Stimulated activated naive CD8-positive, alpha-beta T cell treated with anti-CD3 and anti-CD28 coated beads, Interleukin-15, Interleukin-2, amounts not matched to agents 100 U/mL and 50 U/mL, for 24 hours (primary cell): ENCODE results near the gene IFITM10.
A peak's percentile ranks its signal among the peaks of the same experiment; 100 is the strongest.

Experiments
- ATAC-seq: fragments of 150-1000 bp; cut with Tn5 transposase; one replicate; pipeline ENCODE4 v1.10.0; 2021
- DNase-seq: peaks from one replicate; pipeline ENCODE4 v3.0.0; 2021

IFITM10 gene

GRCh38 chr11:1714908-1715885, 35.2 kb downstream of the IFITM10 start:
- ATAC-seq (no peak), DNase-seq (no peak)

DNA sequence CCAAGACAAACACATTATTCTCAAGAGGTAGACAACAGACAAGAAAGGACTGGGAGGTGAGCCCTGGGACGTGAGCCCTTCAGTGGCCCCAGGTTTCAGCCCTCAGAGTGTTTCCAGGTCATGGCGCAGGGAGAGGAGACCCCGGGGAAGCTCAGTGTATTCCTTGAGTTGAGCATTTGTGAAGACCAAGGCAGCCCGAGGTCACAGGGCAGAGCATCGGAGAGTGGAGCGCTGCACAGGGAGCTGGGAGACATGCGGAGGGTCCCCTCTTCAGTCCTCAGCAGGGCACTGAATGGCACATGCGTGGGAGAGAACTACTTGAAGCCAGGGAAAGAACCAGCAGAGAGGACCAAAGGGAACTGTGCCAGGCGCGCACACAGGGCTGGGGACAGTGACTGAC, 41.7 kb downstream of the IFITM10 start:
- DNase-seq (no peak), ATAC-seq (no peak)

DNA sequence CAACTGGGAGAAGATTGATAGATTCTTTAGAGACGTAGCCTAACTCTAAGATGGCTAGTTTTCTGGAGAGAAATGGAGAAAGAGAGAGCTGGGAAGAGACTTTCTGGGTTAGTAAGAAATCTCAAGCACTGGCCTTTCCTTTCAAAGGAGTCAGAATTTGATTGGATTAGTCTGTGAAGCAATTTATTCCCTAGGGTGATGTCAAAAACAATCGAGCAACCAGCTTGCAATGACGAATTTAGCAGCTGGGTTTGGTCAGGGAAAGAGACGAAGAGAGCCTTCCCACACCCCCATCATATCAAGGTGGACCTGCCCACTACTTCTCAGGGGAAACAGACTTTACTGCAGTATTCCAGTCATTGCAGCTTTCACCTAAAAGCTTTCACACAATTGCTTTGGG, 42.6 kb downstream of the IFITM10 start:
- DNase-seq, result no peak
- ATAC-seq, result no peak

- ATAC-seq, result no peak
- DNase-seq, result peak; percentile 52
Observed at GRCh38 chr11:1706634-1707400, 43.6 kb downstream of the IFITM10 start.

GRCh38 chr11:1705126-1706052, 45.0 kb downstream of the IFITM10 start:
- no peak for DNase-seq
- peak; percentile 50 for ATAC-seq

DNA sequence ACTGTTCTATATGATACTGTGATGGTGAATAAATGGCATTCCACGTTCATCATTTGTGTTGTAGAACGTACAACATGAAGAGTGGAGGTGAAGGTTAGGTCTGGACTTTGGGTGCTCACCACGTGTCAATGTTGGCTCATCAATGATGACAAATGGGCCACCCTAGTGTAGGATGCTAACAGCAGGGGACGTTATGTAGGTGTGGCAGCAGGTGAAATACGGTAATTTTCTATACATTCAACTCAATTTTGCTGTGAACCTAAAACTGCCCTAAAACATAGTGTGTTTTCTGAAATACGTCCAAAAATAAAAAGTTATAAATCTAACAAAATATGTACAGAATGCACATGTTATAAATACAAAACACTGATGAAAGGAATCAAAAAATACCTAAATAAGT, 47.2 kb downstream of the IFITM10 start:
- ATAC-seq, result no peak
- no peak for DNase-seq

DNA sequence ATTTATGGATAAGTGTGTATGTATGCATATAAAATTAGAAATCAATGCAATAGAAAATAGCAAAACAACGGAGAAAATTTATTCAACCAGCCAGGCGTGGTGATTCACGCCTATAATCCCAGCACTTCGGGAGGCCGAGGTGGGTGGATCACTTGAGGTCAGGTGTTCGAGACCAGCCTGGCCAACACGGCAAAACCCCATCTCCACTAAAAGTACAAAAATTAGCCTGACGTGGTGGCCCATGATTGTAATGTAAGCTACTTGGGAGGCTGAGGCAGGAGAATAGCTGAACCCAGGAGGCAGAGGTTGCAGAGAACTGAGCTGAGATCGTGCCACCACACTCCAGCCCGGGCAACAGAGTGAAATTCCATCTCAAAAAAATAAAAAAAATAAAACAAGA, 47.9 kb downstream of the IFITM10 start:
- no peak for DNase-seq
- ATAC-seq, result no peak

DNA sequence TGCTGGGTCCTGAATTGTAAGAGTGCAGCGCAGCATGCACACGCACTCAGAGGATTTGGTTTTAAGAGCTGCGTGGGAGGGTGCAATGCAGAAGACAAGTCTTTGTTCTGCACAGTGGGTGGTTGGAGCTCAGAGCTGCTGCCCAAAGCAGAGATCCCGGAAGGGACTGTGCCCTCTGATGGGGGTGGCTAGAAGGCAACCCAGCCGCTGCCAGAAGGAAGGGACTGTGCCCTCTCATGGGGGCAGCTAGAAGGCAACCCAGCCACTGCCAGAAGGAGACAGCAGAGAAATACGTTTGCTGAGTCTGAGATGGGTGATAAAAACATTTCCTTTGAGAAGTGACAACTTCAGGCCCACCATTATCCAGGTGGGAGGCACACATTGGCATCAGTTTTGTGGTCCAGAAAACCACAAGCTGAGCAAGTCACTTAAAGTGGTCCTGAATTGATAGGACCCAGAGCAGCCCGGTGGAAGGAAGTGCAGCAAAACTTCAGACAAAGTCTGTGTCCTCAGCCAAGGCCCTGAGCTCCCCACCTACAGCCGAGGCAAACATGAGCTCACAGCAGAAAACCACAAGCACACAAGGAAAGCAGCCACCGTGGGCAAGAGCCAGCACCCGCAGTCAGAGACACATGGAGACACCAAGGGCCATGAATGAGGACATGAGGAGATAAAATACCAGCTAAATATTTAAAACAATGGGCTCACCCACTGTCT, 49.1 kb downstream of the IFITM10 start:
- ATAC-seq, result peak; percentile 80
- DNase-seq, result peak; percentile 48

GRCh38 chr11:1699771-1700170, 50.6 kb downstream of the IFITM10 start:
- no peak for DNase-seq
- no peak for ATAC-seq

- no peak for ATAC-seq
- DNase-seq, result no peak
Observed at GRCh38 chr11:1696608-1697570, 53.5 kb downstream of the IFITM10 start, which contains the start of gene KRTAP5-6. TSS of gene KRTAP5-6 (plus strand) at chr11:1697195. CDS start at chr11:1697246, 51 bp downstream.

DNA sequence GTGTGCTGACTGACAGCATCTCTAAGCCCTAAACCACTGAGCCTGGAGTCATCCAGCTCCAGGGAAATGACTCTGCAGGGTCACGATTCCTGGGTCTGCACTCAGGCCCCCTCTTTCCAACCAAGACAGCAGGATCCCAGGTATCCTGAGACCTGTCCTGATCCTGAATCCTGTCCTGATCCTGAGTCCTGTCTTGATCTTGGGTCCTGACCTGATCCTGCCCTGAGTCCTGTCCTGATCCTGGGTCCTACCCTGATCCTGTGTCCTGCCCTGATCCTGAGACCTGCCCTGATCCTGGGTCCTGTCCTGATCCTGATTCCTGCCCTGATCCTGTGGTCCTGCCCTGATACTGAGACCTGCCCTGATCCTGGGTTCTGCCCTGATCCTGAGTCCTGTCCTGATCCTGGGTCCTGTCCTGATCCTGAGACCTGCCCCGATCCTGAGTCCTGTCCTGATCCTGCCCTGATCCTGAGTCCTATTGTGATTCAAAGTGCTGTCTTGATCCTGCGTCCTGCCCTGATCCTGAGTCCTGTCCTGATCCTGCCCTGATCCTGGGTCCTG, 54.8 kb downstream of the IFITM10 start:
- ATAC-seq, result no peak
- no peak for DNase-seq

DNA sequence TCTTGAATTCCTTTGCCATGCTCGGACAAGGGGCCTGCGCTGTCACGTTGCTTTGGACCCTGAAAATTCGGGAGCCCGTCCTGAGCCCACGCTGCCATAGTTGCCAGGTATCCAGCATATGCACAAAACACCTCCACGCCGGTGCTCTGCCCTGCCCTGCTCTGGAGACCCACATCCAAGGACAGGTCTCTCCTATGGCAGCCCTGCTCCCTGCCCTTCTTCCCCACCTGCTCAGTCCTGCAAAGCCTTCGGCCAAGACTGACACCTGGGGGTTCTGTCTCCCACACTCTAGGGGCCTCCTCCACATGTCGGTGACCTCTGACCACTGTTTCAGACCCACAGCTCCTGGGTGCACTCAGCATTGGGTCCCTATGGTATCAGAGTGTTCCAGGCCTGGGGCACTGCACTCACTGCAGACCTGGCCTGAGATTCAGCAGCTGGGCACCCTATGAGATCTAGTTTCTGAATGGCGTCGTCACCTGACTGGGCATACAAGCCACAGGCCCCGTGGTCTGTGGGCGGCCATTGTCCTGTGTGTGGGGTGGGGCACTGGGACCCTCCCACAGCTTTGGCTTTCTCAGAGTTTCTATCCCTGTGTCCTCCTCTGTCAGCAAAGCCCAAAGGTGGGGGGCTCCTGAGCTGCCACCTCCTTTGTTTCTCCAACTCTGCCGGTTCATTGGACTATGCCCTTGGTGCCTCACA, 55.4 kb downstream of the IFITM10 start:
- ATAC-seq, result no peak
- no peak for DNase-seq

- ATAC-seq (peak; percentile 84), DNase-seq (peak; percentile 91)
Observed at GRCh38 chr11:1694064-1694845, 56.1 kb downstream of the IFITM10 start.

- ATAC-seq (peak; percentile 30), DNase-seq (peak; percentile 87)
Observed at GRCh38 chr11:1693327-1694063, 56.9 kb downstream of the IFITM10 start.

DNA sequence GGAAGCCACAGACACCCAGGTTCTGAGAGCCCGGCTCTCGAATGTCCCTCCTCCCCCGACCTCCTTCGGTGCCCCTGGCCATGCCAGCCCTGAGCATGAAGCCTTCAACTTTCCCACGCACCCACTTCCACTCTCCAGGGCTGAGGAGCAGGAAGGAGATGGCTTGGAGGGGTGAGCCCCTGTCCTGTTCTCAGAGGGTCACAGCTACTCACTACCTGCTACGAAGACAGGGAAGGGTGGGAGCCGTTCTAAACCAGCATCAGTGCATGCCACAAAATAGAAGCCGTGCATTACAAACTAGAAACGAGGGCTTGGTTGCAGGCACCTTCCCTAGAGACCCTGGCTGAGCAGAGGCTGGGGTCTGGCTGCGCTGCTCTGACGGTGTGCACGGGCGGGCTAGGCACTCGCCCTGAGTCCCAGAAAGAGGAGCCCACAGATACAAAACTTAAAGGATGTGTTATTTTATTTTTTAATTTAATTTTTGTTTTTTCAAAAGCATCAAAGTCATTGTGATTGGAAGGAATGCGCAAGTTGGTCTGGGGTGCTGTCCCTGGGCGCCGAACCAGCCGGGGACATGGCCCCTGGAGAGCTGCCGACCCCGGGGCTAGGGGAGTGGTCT, 57.6 kb downstream of the IFITM10 start:
- ATAC-seq, result no peak

DNA sequence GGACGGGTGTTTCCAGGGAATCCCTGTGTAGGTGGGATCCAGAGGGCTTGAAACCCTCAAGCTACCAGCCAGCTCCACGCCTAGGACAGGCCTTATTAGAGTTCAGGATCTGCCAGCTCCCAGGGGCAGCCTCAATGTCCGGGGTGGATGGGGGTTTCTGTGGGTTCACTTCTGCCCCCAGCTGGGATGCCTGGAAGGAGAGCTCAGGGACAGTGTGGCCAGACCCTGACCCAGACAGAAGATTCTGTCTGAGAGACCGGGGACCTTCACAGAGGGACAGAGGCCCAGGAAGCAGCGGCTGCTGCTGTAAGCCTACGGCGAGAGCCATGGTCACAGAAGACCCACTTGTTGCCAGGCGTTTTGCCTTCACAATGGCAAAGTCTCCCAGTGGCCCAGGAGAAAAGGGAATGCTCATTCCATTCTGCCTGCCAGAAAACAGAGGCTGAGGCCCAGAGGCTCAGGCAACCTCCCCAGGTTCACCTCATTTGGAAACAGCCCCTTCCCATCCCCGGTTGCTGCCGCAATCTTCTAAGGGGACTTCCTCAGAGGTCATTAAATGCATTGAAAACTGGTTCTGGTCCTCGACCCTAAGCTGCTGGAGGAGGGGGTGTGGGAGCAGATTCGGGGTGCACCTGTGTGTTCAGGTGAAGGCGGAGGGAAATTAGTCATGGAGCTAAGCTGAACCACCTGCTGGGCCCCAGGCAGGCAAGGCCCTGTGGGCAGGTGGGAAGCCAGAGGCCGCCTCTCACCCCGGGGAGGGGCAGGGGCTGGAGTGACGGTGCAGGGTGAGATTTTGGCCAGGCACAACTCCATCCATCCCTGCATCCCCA, 58.3 kb downstream of the IFITM10 start:
- ATAC-seq, result no peak
- no peak for DNase-seq

More for the DNA sequence above, 57.6 kb downstream of the IFITM10 start:
- DNase-seq, result no peak
